Esophagus muscularis mucosa (tissue), 3 donors: Measurements from ENCODE around the gene MOXD1.

Experiments used
- CTCF ChIP-seq, 3 experiments: fragments of 200-600 bp in 2 of 3; fragments of 450-650 bp in 1 of 3; sonication (generic) in 2 of 3; IDR thresholded peaks; one replicate each; pipeline ENCODE4 v1.5.1; 2017 to 2019; ENCODE audit warnings: antibody characterized with exemption in 3 of 3, mild to moderate bottlenecking in 2 of 3, moderate library complexity in 1 of 3
- POLR2AphosphoS5 ChIP-seq, 2 donors: sonication (generic); formaldehyde crosslinking; IDR thresholded peaks; one replicate each; pipeline ENCODE4 v1.6.1; 2017; ENCODE audit warnings: antibody characterized with exemption in 2 of 2

- TF ChIP-seq CTCF (IDR thresholded peaks at IDR 0.05) (no peak), POLR2AphosphoS5 (IDR thresholded peaks at IDR 0.05) (no peak)
Observed at GRCh38 chr6:132365281-132365907, 35.9 kb downstream of the MOXD1 start.
